ENCODE measurements around the gene USP12. TPM values are rescaled to one million over a fixed set of nuclear protein-coding genes. Genes with fewer than 3 reads are reported as not detected.
A peak's percentile ranks its signal among the peaks of the same experiment; 100 is the strongest.
"Not testable (repeated sequence)": the region's sequence is repeated elsewhere in the genome, so short reads cannot be mapped to it uniquely, and the experiment has no call there.

Gene USP12
- total RNA-seq, 1 donor from 2014 or later: 30.8 TPM

DNA sequence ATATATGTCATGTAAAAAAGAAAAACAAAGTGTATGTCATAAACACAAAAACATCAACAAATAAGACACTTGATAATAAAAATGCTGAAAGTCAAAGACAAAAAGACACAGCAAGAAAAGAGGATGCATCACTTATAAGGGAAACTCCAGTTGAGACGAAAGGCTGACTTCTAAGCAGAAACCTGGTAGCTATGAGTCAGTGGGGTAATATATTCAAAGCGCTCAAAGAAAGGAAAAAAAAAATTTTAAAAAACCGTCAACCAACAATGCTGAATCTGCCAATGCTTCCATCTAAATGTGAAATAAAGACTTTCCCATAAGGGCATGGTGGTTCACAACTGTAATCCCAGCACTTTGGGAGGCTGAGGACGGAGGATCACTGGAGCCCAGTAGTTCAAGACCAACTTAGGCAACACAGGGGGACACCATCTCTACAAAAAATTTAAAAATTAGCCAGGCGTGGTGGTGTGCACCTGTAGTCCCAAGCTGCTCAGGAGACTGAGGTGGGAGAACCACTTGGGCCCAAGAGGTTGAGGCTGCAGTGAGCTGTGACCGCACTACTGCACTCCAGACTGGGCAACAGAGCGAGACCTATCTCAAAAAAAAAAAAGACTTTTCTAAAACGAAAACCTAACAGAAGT, 24.0 kb downstream of the USP12 start:
- Mint-ChIP-seq H3K27ac (no peak overlapping the region), H3K27me3 (no peaks in the 10 kb centered on the region), H3K36me3 (ENCODE audit: insufficient read depth) (peaks cover 10% of the 10 kb centered on the region), H3K9me3 (ENCODE audit: low read depth) (peaks cover 3% of the 10 kb centered on the region), H3K4me3 (ENCODE audit: low read depth) (no peak overlapping the region), H3K4me1 (ENCODE audit: low read depth) (peaks cover 10% of the 10 kb centered on the region)
- TF ChIP-seq, protein P1, sequence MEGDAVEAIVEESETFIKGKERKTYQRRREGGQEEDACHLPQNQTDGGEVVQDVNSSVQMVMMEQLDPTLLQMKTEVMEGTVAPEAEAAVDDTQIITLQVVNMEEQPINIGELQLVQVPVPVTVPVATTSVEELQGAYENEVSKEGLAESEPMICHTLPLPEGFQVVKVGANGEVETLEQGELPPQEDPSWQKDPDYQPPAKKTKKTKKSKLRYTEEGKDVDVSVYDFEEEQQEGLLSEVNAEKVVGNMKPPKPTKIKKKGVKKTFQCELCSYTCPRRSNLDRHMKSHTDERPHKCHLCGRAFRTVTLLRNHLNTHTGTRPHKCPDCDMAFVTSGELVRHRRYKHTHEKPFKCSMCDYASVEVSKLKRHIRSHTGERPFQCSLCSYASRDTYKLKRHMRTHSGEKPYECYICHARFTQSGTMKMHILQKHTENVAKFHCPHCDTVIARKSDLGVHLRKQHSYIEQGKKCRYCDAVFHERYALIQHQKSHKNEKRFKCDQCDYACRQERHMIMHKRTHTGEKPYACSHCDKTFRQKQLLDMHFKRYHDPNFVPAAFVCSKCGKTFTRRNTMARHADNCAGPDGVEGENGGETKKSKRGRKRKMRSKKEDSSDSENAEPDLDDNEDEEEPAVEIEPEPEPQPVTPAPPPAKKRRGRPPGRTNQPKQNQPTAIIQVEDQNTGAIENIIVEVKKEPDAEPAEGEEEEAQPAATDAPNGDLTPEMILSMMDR (IDR thresholded peaks at IDR 0.05; ENCODE audit: unreplicated experiment): no peak
- no peak for DNase-seq (ENCODE audit: low spot score, unreplicated experiment)

DNA sequence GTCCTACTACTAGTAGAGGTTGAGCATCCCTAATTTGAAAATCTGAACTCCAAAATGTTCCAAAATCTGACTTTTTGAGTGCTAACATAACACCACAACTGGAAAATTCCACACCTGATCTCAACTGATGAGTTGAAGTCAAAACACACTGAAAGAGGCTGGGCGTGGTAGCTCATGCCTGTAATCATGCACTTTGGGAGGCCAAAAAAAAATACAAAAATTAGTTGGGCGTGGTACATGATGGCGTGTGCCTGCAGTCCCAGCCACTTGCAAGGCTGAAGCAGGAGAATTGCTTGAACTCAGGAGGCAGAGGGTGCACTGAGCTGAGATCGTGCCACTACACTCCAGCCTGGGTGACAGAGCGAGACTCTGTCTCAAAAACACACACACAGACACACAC, 29.9 kb downstream of the USP12 start:
- no peak for DNase-seq (ENCODE audit: low spot score, unreplicated experiment)
- TF ChIP-seq, protein P1 (IDR thresholded peaks at IDR 0.05; ENCODE audit: unreplicated experiment): no peak
- H3K27ac Mint-ChIP-seq: no peak overlapping the region
- no peaks in the 10 kb centered on the region for H3K27me3 Mint-ChIP-seq
- peaks cover 13% of the 10 kb centered on the region for H3K9me3 Mint-ChIP-seq (ENCODE audit: low read depth)
- peaks cover 13% of the 10 kb centered on the region for H3K4me1 Mint-ChIP-seq (ENCODE audit: low read depth)
- H3K4me3 Mint-ChIP-seq (ENCODE audit: low read depth): no peak overlapping the region
- peaks cover 29% of the 10 kb centered on the region for H3K36me3 Mint-ChIP-seq (ENCODE audit: insufficient read depth)

DNA sequence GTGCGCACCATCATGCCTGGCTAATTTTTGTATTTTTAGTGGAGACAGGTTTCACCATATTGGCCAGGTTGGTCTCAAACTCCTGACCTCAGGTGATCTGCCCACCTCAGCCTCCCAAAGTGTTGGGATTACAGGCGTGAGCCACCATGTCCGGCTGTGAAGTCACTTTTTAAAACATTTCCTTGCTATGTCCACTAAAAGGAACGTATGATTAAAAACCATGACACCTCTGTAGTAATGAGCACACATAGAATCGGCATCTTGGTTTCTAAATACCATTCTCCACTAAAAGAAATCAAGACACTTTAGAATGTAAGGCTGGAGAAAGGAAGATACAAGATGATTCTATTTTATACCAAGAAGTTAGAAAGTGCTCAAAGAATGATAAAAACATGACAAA, 30.5 kb downstream of the USP12 start:
- not testable (repeated sequence) for DNase-seq (ENCODE audit: low spot score, unreplicated experiment); H3K27me3 Mint-ChIP-seq

DNA sequence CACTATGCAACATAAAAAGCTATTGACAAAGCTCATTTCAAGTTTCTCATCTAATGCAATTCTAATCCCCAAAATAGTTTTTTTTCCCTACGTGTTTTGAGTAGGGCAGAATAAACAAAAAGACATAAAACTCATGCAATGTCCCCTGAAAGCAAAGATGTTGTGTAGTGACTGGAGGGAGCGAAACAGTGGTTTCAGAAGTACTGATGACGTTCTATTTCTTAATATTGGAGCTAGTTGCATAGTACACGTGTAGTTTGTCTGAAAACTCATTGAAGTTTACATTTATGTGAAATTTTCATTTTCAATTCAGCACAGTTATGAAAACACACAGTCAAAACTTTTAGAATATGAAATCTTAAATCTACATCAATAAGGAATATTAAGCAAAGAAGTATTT, 31.6 kb downstream of the USP12 start:
- H3K27me3 Mint-ChIP-seq: no peaks in the 10 kb centered on the region
- H3K9me3 Mint-ChIP-seq (ENCODE audit: low read depth): peaks cover 13% of the 10 kb centered on the region
- TF ChIP-seq, protein P1 (IDR thresholded peaks at IDR 0.05; ENCODE audit: unreplicated experiment): no peak
- DNase-seq (ENCODE audit: low spot score, unreplicated experiment): no peak
- H3K4me3 Mint-ChIP-seq (ENCODE audit: low read depth): no peak overlapping the region
- H3K36me3 Mint-ChIP-seq (ENCODE audit: insufficient read depth): peaks cover 28% of the 10 kb centered on the region
- no peak overlapping the region for H3K27ac Mint-ChIP-seq
- peaks cover 6% of the 10 kb centered on the region for H3K4me1 Mint-ChIP-seq (ENCODE audit: low read depth)

More for the DNA sequence above, 30.5 kb downstream of the USP12 start:
- H3K4me3 Mint-ChIP-seq (ENCODE audit: low read depth); H3K4me1 Mint-ChIP-seq (ENCODE audit: low read depth); H3K27ac Mint-ChIP-seq: not testable (repeated sequence)
- Mint-ChIP-seq H3K36me3 (ENCODE audit: insufficient read depth) (peaks cover 29% of the 10 kb centered on the region), H3K9me3 (ENCODE audit: low read depth) (peaks cover 13% of the 10 kb centered on the region)

DNA sequence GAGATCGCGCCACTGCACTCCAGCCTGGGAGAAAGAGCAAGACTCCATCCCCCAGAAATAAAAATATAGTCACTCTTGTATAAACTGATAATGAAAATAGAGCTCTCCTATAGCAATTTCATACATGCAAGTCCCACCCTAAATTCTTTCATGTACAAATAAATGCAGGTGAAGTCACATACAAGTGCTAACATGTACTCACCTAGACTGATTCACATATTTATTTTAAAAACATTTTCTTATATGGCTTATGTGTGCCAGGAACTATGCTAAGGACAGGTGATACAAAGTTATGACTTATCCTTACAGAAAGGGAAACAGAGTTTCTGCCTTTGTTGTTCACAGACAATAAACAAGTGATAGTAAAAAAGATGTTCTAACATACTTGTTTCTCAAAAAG, 32.0 kb downstream of the USP12 start:
- no peak for DNase-seq (ENCODE audit: low spot score, unreplicated experiment)
- Mint-ChIP-seq H3K36me3 (ENCODE audit: insufficient read depth) (peaks cover 28% of the 10 kb centered on the region), H3K4me1 (ENCODE audit: low read depth) (peaks cover 9% of the 10 kb centered on the region), H3K27me3 (no peaks in the 10 kb centered on the region), H3K9me3 (ENCODE audit: low read depth) (peaks cover 13% of the 10 kb centered on the region), H3K4me3 (ENCODE audit: low read depth) (no peak overlapping the region), H3K27ac (no peak overlapping the region)
- TF ChIP-seq, protein P1 (IDR thresholded peaks at IDR 0.05; ENCODE audit: unreplicated experiment): no peak

DNA sequence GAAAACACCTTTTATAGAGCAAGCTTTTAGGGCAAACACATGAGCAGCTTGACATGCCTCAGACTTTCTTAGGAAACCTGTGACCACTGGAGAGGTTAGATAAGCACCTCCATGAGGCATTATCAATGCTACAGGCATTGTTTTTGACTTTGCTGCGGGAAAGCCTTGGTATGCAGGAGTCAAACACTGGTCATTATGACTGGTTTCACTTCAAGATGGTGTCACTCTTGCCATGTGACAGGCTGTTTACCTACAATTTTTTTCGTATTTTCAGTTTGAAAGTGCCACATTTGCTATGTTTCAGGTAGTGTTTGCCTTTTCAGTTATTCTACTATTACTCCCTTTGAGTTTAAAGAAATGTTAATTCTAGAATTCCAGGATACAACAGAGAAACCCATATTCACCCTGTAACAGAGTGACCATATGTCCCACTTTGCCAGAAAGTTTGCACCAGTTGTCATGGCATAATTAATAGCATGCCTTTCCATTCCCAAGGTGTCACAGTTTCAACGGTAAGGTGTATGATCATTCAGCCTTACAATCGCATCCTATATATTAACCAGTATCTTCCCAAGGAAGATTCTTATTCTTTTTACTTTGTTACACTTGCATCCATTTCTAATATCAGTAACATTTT, 33.0 kb downstream of the USP12 start:
- Mint-ChIP-seq H3K9me3 (ENCODE audit: low read depth) (peaks cover 12% of the 10 kb centered on the region), H3K27ac (peak overlapping the region; percentile 67), H3K36me3 (ENCODE audit: insufficient read depth) (peaks cover 27% of the 10 kb centered on the region), H3K4me3 (ENCODE audit: low read depth) (no peak overlapping the region), H3K4me1 (ENCODE audit: low read depth) (peaks cover 9% of the 10 kb centered on the region), H3K27me3 (no peaks in the 10 kb centered on the region)
- no peak for DNase-seq (ENCODE audit: low spot score, unreplicated experiment)
- TF ChIP-seq, protein P1 (IDR thresholded peaks at IDR 0.05; ENCODE audit: unreplicated experiment): no peak

Measured in progenitor cell of endocrine pancreas (in vitro differentiated cells).